ENCODE data around the gene TBC1D19. TPM values are rescaled to one million over a fixed set of nuclear protein-coding genes. Genes with fewer than 3 reads are reported as not detected.
A peak's percentile ranks its signal among the peaks of the same experiment; 100 is the strongest.
"Not testable (repeated sequence)": the region's sequence is repeated elsewhere in the genome, so short reads cannot be mapped to it uniquely, and the experiment has no call there.

Gene TBC1D19
- 1 to 10 TPM; 3.0 to 4.6 (median 3.9) TPM for total RNA-seq

- ATAC-seq = peak; percentile 98 to 99
- peaks cover 24% of the 10 kb centered on the region for H3K4me1 Mint-ChIP-seq (ENCODE audit: low read depth)
- DNase-seq = peak; percentile 80
- no peaks in the 10 kb centered on the region for H3K9me3 Mint-ChIP-seq
- peaks cover 2% of the 10 kb centered on the region for H3K36me3 Mint-ChIP-seq (ENCODE audit: insufficient read depth)
- peak within 1 kb of the TSS; percentile 96 for H3K4me3 Mint-ChIP-seq
- H3K27me3 Mint-ChIP-seq (ENCODE audit: low read depth) = no peaks in the 10 kb centered on the region
Observed at GRCh38 chr4:26583865-26584652, at the start of gene TBC1D19. TBC1D19 (plus strand) TSS chr4:26584084; CDS start chr4:26584194, 110 bp downstream.

DNA sequence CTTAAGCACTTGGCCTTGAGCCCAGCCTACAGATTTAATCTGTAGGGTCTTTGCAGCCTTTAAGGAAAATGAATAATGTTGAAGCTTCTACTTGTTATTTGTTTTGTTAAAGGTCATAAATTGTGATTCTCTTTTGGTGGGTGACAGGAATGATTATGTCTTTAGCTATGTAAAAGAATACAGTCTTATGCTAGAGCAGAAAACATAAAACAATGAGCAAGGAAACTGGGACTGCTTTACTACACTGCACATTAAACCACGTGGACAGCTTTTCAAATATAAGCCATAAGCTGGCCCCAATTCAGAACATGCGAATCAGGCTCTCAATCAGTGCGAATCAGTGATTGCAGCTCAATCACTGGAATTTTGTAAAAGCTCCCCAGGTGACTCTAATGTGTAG is 40.9 kb upstream of the TBC1D19 start:
- no peak for ATAC-seq
- H3K27me3 Mint-ChIP-seq (ENCODE audit: low read depth) = peaks cover 6% of the 10 kb centered on the region
- no peaks in the 10 kb centered on the region for H3K36me3 Mint-ChIP-seq (ENCODE audit: insufficient read depth)
- no peak for DNase-seq
- H3K4me3 Mint-ChIP-seq = no peak overlapping the region
- peaks cover 35% of the 10 kb centered on the region for H3K9me3 Mint-ChIP-seq
- H3K4me1 Mint-ChIP-seq (ENCODE audit: low read depth) = no peaks in the 10 kb centered on the region

- Mint-ChIP-seq H3K36me3 (ENCODE audit: insufficient read depth) (no peaks in the 10 kb centered on the region), H3K27me3 (ENCODE audit: low read depth) (peaks cover 6% of the 10 kb centered on the region), H3K4me3 (no peak overlapping the region), H3K9me3 (peaks cover 35% of the 10 kb centered on the region), H3K4me1 (ENCODE audit: low read depth) (no peaks in the 10 kb centered on the region)
- DNase-seq (no peak), ATAC-seq (no peak)
Observed at GRCh38 chr4:26544421-26544820, 39.5 kb upstream of the TBC1D19 start.

DNA sequence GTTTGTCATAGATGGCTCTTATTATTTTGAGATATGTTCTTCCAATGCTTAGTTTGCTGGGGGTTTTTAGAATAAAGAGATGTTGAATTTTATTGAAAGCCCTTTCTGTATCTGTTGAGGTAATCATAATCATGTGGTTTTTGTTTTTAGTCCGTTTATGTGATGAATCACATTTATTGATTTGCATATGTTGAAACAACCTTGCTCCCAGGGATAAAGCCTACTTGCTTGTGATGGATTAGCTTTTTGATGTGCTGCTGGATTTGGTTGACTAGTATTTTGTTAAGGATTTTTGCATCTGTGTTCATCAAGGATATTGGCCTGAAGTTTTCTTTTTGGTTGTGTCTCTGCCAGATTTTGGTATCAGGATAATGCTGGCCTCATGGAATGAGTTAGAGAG is 35.5 kb upstream of the TBC1D19 start:
- not testable (repeated sequence) for H3K4me3 Mint-ChIP-seq; ATAC-seq; H3K36me3 Mint-ChIP-seq (ENCODE audit: insufficient read depth); H3K4me1 Mint-ChIP-seq (ENCODE audit: low read depth); DNase-seq
- H3K27me3 Mint-ChIP-seq (ENCODE audit: low read depth) = peaks cover 16% of the 10 kb centered on the region
- peaks cover 42% of the 10 kb centered on the region for H3K9me3 Mint-ChIP-seq

- no peak overlapping the region for H3K4me3 Mint-ChIP-seq
- DNase-seq (no peak), ATAC-seq (no peak)
- no peaks in the 10 kb centered on the region for H3K4me1 Mint-ChIP-seq (ENCODE audit: low read depth)
- H3K9me3 Mint-ChIP-seq = peaks cover 21% of the 10 kb centered on the region
- H3K27me3 Mint-ChIP-seq (ENCODE audit: low read depth) = peaks cover 19% of the 10 kb centered on the region
- H3K36me3 Mint-ChIP-seq (ENCODE audit: insufficient read depth) = no peaks in the 10 kb centered on the region
Observed at GRCh38 chr4:26557164-26557563, 26.7 kb upstream of the TBC1D19 start.

DNA sequence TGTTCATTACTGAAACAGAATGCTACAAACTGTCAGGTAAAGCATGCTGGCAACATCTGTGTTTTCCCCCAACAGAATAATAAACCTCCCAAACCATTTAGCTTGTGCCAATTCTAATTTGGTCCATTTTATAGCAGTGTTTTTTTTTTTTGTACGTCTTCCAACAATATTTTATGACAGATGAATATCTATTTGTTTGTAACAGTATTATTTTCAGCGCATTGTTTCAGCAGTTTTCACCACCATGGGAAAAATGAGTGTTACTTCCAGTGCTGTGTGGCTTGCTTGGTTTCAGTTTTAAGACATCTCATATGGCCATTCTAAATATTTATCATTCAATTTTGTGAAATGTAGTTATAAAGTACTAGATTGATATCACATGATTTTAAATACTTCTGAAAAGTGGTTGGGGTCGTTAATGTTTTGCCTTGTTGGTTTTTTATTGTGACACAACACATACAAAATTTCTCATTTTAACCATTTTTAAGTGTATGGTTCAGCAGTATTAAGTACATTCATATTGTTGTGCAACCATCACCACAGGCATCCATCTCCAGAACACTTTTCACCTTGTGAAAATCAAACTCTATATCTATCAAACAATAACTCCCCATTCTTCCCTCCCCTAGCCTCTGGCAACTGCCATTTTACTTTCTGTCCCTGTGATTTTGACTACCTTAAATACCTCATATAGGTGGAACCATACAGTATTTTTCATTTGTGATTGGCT is 25.6 kb upstream of the TBC1D19 start:
- H3K4me1 Mint-ChIP-seq (ENCODE audit: low read depth) = no peaks in the 10 kb centered on the region
- peaks cover 18% of the 10 kb centered on the region for H3K27me3 Mint-ChIP-seq (ENCODE audit: low read depth)
- no peak overlapping the region for H3K4me3 Mint-ChIP-seq
- peaks cover 15% of the 10 kb centered on the region for H3K9me3 Mint-ChIP-seq
- H3K36me3 Mint-ChIP-seq (ENCODE audit: insufficient read depth) = no peaks in the 10 kb centered on the region
- no peak for ATAC-seq
- DNase-seq = no peak

GRCh38 chr4:26566133-26566532 is 17.8 kb upstream of the TBC1D19 start:
- H3K27me3 Mint-ChIP-seq (ENCODE audit: low read depth) = peaks cover 15% of the 10 kb centered on the region
- no peaks in the 10 kb centered on the region for H3K9me3 Mint-ChIP-seq
- DNase-seq (no peak), ATAC-seq (no peak)
- H3K4me3 Mint-ChIP-seq = peak overlapping the region; percentile 37
- H3K4me1 Mint-ChIP-seq (ENCODE audit: low read depth) = peaks cover 5% of the 10 kb centered on the region
- H3K36me3 Mint-ChIP-seq (ENCODE audit: insufficient read depth) = no peaks in the 10 kb centered on the region

DNA sequence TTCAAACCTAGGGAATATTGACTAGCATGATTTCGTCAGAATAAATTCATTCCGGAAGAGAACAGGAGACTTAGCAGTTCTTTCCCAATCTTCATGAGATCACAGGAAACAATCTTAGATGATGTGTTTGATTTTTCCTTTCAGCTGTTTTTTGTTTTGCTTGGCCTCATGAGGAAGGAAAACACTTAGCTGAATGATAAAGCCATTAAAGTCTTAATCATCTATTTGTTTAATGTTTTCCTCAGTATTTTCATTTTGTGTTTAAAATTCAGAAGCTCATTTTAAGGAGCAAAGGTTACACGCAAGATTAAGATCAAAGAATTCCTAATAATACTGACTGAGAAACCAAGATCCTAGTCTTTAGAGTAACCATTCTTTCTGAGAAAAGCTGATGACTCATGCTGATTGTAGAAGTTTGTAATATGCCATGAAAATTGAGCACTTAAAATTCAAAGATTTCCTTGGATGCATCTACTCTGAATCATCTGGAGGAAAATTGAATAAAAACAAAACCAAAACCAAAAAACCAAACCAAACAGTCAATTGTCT is 15.4 kb upstream of the TBC1D19 start:
- no peak for ATAC-seq
- H3K4me3 Mint-ChIP-seq = no peak overlapping the region

GRCh38 chr4:26570596-26570995 is 13.3 kb upstream of the TBC1D19 start:
- Mint-ChIP-seq H3K4me3 (no peak overlapping the region), H3K9me3 (no peaks in the 10 kb centered on the region), H3K36me3 (ENCODE audit: insufficient read depth) (no peaks in the 10 kb centered on the region), H3K27me3 (ENCODE audit: low read depth) (peaks cover 4% of the 10 kb centered on the region), H3K4me1 (ENCODE audit: low read depth) (peaks cover 5% of the 10 kb centered on the region)
- ATAC-seq (no peak), DNase-seq (no peak)

More for the DNA sequence above, 15.4 kb upstream of the TBC1D19 start:
- H3K4me1 Mint-ChIP-seq (ENCODE audit: low read depth) = peaks cover 5% of the 10 kb centered on the region
- no peaks in the 10 kb centered on the region for H3K9me3 Mint-ChIP-seq
- no peaks in the 10 kb centered on the region for H3K36me3 Mint-ChIP-seq (ENCODE audit: insufficient read depth)
- no peak for DNase-seq
- H3K27me3 Mint-ChIP-seq (ENCODE audit: low read depth) = peaks cover 11% of the 10 kb centered on the region

- Mint-ChIP-seq H3K36me3 (ENCODE audit: insufficient read depth) (no peaks in the 10 kb centered on the region), H3K27me3 (ENCODE audit: low read depth) (peaks cover 6% of the 10 kb centered on the region)
- no peak for ATAC-seq
Observed at GRCh38 chr4:26573389-26573794, 10.5 kb upstream of the TBC1D19 start.

GRCh38 chr4:26574563-26574962 is 9.3 kb upstream of the TBC1D19 start:
- Mint-ChIP-seq H3K4me1 (ENCODE audit: low read depth) (no peaks in the 10 kb centered on the region), H3K27me3 (ENCODE audit: low read depth) (peaks cover 6% of the 10 kb centered on the region), H3K9me3 (no peaks in the 10 kb centered on the region), H3K36me3 (ENCODE audit: insufficient read depth) (no peaks in the 10 kb centered on the region), H3K4me3 (no peak overlapping the region)
- no peak for DNase-seq
- ATAC-seq = no peak

More at GRCh38 chr4:26573389-26573794, 10.5 kb upstream of the TBC1D19 start:
- no peak for DNase-seq
- H3K9me3 Mint-ChIP-seq = no peaks in the 10 kb centered on the region
- peaks cover 1% of the 10 kb centered on the region for H3K4me1 Mint-ChIP-seq (ENCODE audit: low read depth)
- H3K4me3 Mint-ChIP-seq = no peak overlapping the region

GRCh38 chr4:26576231-26576739 is 7.6 kb upstream of the TBC1D19 start:
- ATAC-seq = no peak
- DNase-seq = no peak
- Mint-ChIP-seq H3K4me1 (ENCODE audit: low read depth) (no peaks in the 10 kb centered on the region), H3K36me3 (ENCODE audit: insufficient read depth) (no peaks in the 10 kb centered on the region), H3K4me3 (no peak overlapping the region), H3K27me3 (ENCODE audit: low read depth) (peaks cover 6% of the 10 kb centered on the region), H3K9me3 (no peaks in the 10 kb centered on the region)

DNA sequence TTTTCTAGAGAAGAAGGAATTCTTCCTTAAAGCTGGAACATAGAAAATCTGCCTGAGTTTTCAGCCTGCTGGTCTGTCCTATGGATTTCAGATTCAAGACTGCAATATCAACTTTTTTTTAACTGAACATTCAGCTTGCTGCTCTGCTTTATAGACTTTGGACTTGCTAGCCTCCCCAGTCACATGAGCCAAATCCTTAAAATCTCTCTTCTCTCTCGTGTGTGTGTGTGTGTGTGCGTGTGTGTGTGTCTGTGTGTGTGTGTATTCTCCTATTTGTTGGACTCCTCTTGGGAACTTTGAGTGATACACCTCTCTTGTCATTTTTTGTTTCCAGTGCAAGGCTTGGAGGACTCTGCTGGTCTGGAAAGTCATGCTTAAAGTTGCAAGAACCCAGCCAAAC is 6.8 kb upstream of the TBC1D19 start:
- ATAC-seq = no peak
- peaks cover 6% of the 10 kb centered on the region for H3K27me3 Mint-ChIP-seq (ENCODE audit: low read depth)
- no peak overlapping the region for H3K4me3 Mint-ChIP-seq
- no peaks in the 10 kb centered on the region for H3K36me3 Mint-ChIP-seq (ENCODE audit: insufficient read depth)
- no peak for DNase-seq
- H3K4me1 Mint-ChIP-seq (ENCODE audit: low read depth) = no peaks in the 10 kb centered on the region
- no peaks in the 10 kb centered on the region for H3K9me3 Mint-ChIP-seq

GRCh38 chr4:26579169-26579568 is 4.7 kb upstream of the TBC1D19 start:
- Mint-ChIP-seq H3K27me3 (ENCODE audit: low read depth) (peaks cover 6% of the 10 kb centered on the region), H3K36me3 (ENCODE audit: insufficient read depth) (no peaks in the 10 kb centered on the region), H3K4me1 (ENCODE audit: low read depth) (peaks cover 8% of the 10 kb centered on the region), H3K4me3 (no peak overlapping the region), H3K9me3 (no peaks in the 10 kb centered on the region)
- ATAC-seq (no peak), DNase-seq (no peak)
